ENCODE data around the gene ASB6. TPM values are rescaled to one million over a fixed set of nuclear protein-coding genes. Genes with fewer than 3 reads are reported as not detected.
"Not testable (repeated sequence)": the region's sequence is repeated elsewhere in the genome, so short reads cannot be mapped to it uniquely, and the experiment has no call there.

The ASB6 gene
- total and polyA plus RNA-seq, 2 donors, result 5.8 to 16.5 TPM

- no peaks in the 10 kb centered on the region for H3K36me3 ChIP-seq (ENCODE audit: insufficient read depth)
- no peak overlapping the region for H3K4me3 ChIP-seq (ENCODE audit: low read depth, low read length)
- DNase-seq (ENCODE audit: extremely low spot score), result no peak
- no peaks in the 10 kb centered on the region for H3K4me1 ChIP-seq (ENCODE audit: insufficient read depth)
- no peak overlapping the region for H3K27ac ChIP-seq (ENCODE audit: low read depth)
- 80% methylated on average over 7 of the region's 7 CpGs for WGBS
These were observed 32.3 kb upstream of the ASB6 start for GRCh38 chr9:129674229-129674628.

GRCh38 chr9:129673602-129674001, 31.7 kb upstream of the ASB6 start:
- Histone ChIP-seq H3K4me1 (ENCODE audit: insufficient read depth) (no peaks in the 10 kb centered on the region), H3K4me3 (ENCODE audit: low read depth, low read length) (no peak overlapping the region), H3K36me3 (ENCODE audit: insufficient read depth) (no peaks in the 10 kb centered on the region), H3K27ac (ENCODE audit: low read depth) (no peak overlapping the region)
- 73% methylated on average over 12 of the region's 12 CpGs for WGBS
- DNase-seq (ENCODE audit: extremely low spot score), result no peak

- no peaks in the 10 kb centered on the region for H3K36me3 ChIP-seq (ENCODE audit: insufficient read depth)
- H3K27ac ChIP-seq (ENCODE audit: low read depth), result no peak overlapping the region
- no peak for DNase-seq (ENCODE audit: extremely low spot score)
- no peaks in the 10 kb centered on the region for H3K4me1 ChIP-seq (ENCODE audit: insufficient read depth)
- WGBS, result 84% methylated on average over 8 of the region's 8 CpGs
- H3K4me3 ChIP-seq (ENCODE audit: low read depth, low read length), result no peak overlapping the region
These were observed 30.8 kb upstream of the ASB6 start for GRCh38 chr9:129672702-129673101.

GRCh38 chr9:129671519-129671918, 29.6 kb upstream of the ASB6 start:
- Histone ChIP-seq H3K4me3 (ENCODE audit: low read depth, low read length) (no peak overlapping the region), H3K27ac (ENCODE audit: low read depth) (no peak overlapping the region), H3K36me3 (ENCODE audit: insufficient read depth) (no peaks in the 10 kb centered on the region), H3K4me1 (ENCODE audit: insufficient read depth) (no peaks in the 10 kb centered on the region)
- no peak for DNase-seq (ENCODE audit: extremely low spot score)
- WGBS, result 83% methylated on average over 7 of the region's 7 CpGs

- Histone ChIP-seq H3K27ac (ENCODE audit: low read depth) (no peak overlapping the region), H3K4me3 (ENCODE audit: low read depth, low read length) (no peak overlapping the region), H3K4me1 (ENCODE audit: insufficient read depth) (no peaks in the 10 kb centered on the region), H3K36me3 (ENCODE audit: insufficient read depth) (no peaks in the 10 kb centered on the region)
- 81% methylated on average over 9 of the region's 9 CpGs for WGBS
- no peak for DNase-seq (ENCODE audit: extremely low spot score)
These were observed 29.1 kb upstream of the ASB6 start for GRCh38 chr9:129671065-129671464.

- no peak for DNase-seq (ENCODE audit: extremely low spot score)
- Histone ChIP-seq H3K36me3 (ENCODE audit: insufficient read depth) (no peaks in the 10 kb centered on the region), H3K27ac (ENCODE audit: low read depth) (no peak overlapping the region), H3K4me3 (ENCODE audit: low read depth, low read length) (no peak overlapping the region), H3K4me1 (ENCODE audit: insufficient read depth) (peaks cover 2% of the 10 kb centered on the region)
- WGBS, result 83% methylated on average over 13 of the region's 13 CpGs
These were observed 28.0 kb upstream of the ASB6 start for GRCh38 chr9:129669946-129670345.

- no peak overlapping the region for H3K4me3 ChIP-seq (ENCODE audit: low read depth, low read length)
- no peak overlapping the region for H3K27ac ChIP-seq (ENCODE audit: low read depth)
- no peak for DNase-seq (ENCODE audit: extremely low spot score)
- peaks cover 2% of the 10 kb centered on the region for H3K4me1 ChIP-seq (ENCODE audit: insufficient read depth)
- 71% methylated on average over 17 of the region's 17 CpGs for WGBS
- no peaks in the 10 kb centered on the region for H3K36me3 ChIP-seq (ENCODE audit: insufficient read depth)
These were observed 27.3 kb upstream of the ASB6 start for GRCh38 chr9:129669141-129669718.

GRCh38 chr9:129667850-129668249, 25.9 kb upstream of the ASB6 start:
- H3K36me3 ChIP-seq (ENCODE audit: insufficient read depth), result no peaks in the 10 kb centered on the region
- no peak overlapping the region for H3K27ac ChIP-seq (ENCODE audit: low read depth)
- WGBS, result 80% methylated on average over 9 of the region's 9 CpGs
- DNase-seq (ENCODE audit: extremely low spot score), result no peak
- peaks cover 2% of the 10 kb centered on the region for H3K4me1 ChIP-seq (ENCODE audit: insufficient read depth)
- H3K4me3 ChIP-seq (ENCODE audit: low read depth, low read length), result no peak overlapping the region

GRCh38 chr9:129667378-129667777, 25.4 kb upstream of the ASB6 start:
- H3K4me3 ChIP-seq (ENCODE audit: low read depth, low read length), result no peak overlapping the region

GRCh38 chr9:129666575-129666974, 24.6 kb upstream of the ASB6 start:
- Histone ChIP-seq H3K4me1 (ENCODE audit: insufficient read depth) (peaks cover 2% of the 10 kb centered on the region), H3K27ac (ENCODE audit: low read depth) (no peak overlapping the region), H3K4me3 (ENCODE audit: low read depth, low read length) (peak overlapping the region; percentile 83), H3K36me3 (ENCODE audit: insufficient read depth) (no peaks in the 10 kb centered on the region)
- WGBS, result 22% methylated on average over 13 of the region's 13 CpGs
- DNase-seq (ENCODE audit: extremely low spot score), result no peak

More at GRCh38 chr9:129667378-129667777, 25.4 kb upstream of the ASB6 start:
- DNase-seq (ENCODE audit: extremely low spot score), result no peak
- H3K27ac ChIP-seq (ENCODE audit: low read depth), result no peak overlapping the region
- 67% methylated on average over 11 of the region's 11 CpGs for WGBS
- H3K4me1 ChIP-seq (ENCODE audit: insufficient read depth), result peaks cover 2% of the 10 kb centered on the region
- H3K36me3 ChIP-seq (ENCODE audit: insufficient read depth), result no peaks in the 10 kb centered on the region

GRCh38 chr9:129665814-129666520, 24.0 kb upstream of the ASB6 start:
- Histone ChIP-seq H3K27ac (ENCODE audit: low read depth) (no peak overlapping the region), H3K36me3 (ENCODE audit: insufficient read depth) (no peaks in the 10 kb centered on the region), H3K4me1 (ENCODE audit: insufficient read depth) (peaks cover 2% of the 10 kb centered on the region), H3K4me3 (ENCODE audit: low read depth, low read length) (peak overlapping the region; percentile 83)
- 3% methylated on average over 88 of the region's 88 CpGs for WGBS
- no peak for DNase-seq (ENCODE audit: extremely low spot score)

- H3K4me3 ChIP-seq (ENCODE audit: low read depth, low read length), result peak within 1 kb of the TSS; percentile 83
- under 1% methylated on average over 37 of the region's 37 CpGs for WGBS
- no peak within 1 kb of the TSS for H3K27ac ChIP-seq (ENCODE audit: low read depth)
- H3K4me1 ChIP-seq (ENCODE audit: insufficient read depth), result peaks cover 2% of the 10 kb centered on the region
- DNase-seq (ENCODE audit: extremely low spot score), result no peak
- no peaks in the 10 kb centered on the region for H3K36me3 ChIP-seq (ENCODE audit: insufficient read depth)
These were observed 23.4 kb upstream of the ASB6 start, which contains the start of gene PRRX2 for GRCh38 chr9:129665389-129665775. TSS of gene PRRX2 (plus strand) at chr9:129665647. CDS start at chr9:129665868, 221 bp downstream.

GRCh38 chr9:129664746-129665388, 22.9 kb upstream of the ASB6 start:
- no peaks in the 10 kb centered on the region for H3K36me3 ChIP-seq (ENCODE audit: insufficient read depth)
- DNase-seq (ENCODE audit: extremely low spot score), result no peak
- 11% methylated on average over 36 of the region's 36 CpGs for WGBS
- peak overlapping the region; percentile 83 for H3K4me3 ChIP-seq (ENCODE audit: low read depth, low read length)
- H3K4me1 ChIP-seq (ENCODE audit: insufficient read depth), result peaks cover 2% of the 10 kb centered on the region
- no peak overlapping the region for H3K27ac ChIP-seq (ENCODE audit: low read depth)

GRCh38 chr9:129662239-129662638, 20.3 kb upstream of the ASB6 start:
- H3K27ac ChIP-seq (ENCODE audit: low read depth); H3K36me3 ChIP-seq (ENCODE audit: insufficient read depth); H3K4me1 ChIP-seq (ENCODE audit: insufficient read depth); DNase-seq (ENCODE audit: extremely low spot score); H3K4me3 ChIP-seq (ENCODE audit: low read depth, low read length): not testable (repeated sequence)
- 62% methylated on average over 3 of the region's 3 CpGs for WGBS
